GM21390 (cell line): ENCODE measurements around the gene SLC39A1.
A peak's percentile ranks its signal among the peaks of the same experiment; 100 is the strongest.
"Not testable (repeated sequence)": the region's sequence is repeated elsewhere in the genome, so short reads cannot be mapped to it uniquely, and the experiment has no call there.

Experiments used
- ATAC-seq: cut with Tn5 transposase; IDR thresholded peaks from one replicate; pipeline ENCODE4 v1.9.1; 2021; ENCODE audit not compliant: unreplicated experiment

The SLC39A1 gene

GRCh38 chr1:153963030-153963849 is at the start of gene SLC39A1:
SLC39A1 (minus strand) TSS chr1:153963537; CDS start chr1:153962715, 822 bp downstream.
- peak; percentile 43 for ATAC-seq

DNA sequence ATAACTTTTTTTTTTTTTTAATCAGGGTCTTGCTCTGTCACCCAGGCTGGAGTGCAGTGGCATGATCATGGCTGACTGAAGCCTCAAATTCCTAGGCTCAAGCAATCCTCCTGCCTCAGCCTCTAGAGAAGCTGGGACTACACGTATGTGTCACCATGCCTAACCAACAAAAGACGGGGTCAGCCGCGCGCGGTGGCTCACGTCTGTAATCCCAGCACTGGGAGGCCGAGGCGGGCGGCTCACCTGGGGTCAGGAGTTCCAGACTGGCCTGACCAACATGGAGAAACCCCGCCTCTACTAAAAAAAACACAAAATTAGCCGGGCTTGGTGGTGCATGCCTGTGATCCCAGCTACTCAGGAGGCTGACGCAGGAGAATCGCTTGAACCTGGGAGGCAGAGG is 49.2 kb upstream of the SLC39A1 start:
- not testable (repeated sequence) for ATAC-seq

DNA sequence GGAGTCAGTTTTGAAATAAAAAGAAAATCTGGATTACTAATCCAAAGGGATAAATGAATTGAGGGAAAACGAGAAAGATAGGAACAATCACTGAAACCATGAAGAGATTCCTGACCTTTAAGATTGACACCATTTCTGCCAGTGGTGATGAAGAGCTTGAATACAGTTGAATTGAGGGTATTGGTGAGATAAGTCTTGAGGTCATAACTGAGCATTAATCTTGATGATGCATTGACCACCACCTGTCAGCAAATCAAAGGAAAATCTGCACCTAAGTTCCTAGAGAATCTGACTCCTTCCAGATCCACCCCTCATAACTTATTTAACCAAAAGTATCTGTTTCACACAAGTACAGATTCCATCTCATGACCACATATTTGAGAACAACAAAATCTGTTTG is 48.8 kb upstream of the SLC39A1 start:
- no peak for ATAC-seq

DNA sequence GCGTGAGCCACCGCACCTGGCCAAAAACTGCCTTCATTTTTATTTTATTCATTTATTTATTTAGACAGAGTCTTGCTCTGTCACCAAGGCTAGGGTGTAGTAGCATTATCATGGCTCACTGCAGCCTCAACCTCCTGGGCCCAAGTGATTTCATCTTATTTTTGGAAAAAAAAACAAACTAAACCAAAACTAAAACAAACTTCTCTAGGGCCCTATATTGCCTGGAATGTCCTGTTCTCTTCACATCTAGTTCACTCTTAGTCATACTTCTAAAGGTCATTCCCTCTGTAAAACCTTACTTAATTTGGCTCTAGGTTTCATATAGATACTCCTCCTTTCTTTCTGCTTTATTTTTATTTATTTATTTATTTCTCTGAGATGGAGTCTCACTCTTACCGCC is 42.8 kb upstream of the SLC39A1 start:
- ATAC-seq, result no peak

- no peak for ATAC-seq
These were observed 37.1 kb upstream of the SLC39A1 start for GRCh38 chr1:154000420-154000819.

DNA sequence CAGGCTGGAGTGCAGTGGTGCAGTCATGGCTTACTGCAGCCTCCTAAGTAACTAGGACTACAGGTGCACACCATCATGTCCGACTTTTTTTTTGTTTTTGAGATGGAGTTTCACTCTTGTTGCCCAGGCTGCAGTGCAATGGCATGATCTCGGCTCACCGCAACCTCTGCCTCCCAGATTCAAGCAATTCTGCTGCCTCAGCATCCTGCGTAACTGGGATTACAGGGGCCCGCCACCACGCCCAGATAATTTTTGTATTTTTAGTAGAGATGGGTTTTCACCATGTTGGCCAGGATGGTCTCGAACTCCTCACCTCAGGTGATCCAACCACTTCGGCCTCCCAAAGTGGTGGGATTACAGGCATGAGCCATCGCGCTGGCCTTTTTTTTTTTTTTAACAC is 33.5 kb upstream of the SLC39A1 start:
- not testable (repeated sequence) for ATAC-seq

DNA sequence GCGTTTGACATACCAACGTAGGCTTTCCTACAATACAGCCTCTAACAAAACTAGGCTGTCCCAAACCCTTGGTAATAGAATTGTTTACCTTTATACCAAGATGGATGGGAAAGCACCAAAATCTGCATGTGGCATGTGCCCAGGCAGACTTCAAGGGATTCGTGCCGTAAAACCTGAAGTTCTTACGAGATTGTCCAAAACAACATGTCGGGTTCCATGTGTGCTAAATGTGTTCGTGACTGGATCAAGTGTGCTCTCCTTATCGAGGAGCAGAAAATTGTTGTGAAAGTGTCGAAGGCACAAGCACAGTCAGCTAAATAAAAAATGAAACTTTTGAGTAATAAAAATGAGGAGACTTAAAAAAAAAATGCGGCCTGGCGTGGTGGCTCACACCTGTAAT is 32.3 kb upstream of the SLC39A1 start:
- ATAC-seq, result no peak

DNA sequence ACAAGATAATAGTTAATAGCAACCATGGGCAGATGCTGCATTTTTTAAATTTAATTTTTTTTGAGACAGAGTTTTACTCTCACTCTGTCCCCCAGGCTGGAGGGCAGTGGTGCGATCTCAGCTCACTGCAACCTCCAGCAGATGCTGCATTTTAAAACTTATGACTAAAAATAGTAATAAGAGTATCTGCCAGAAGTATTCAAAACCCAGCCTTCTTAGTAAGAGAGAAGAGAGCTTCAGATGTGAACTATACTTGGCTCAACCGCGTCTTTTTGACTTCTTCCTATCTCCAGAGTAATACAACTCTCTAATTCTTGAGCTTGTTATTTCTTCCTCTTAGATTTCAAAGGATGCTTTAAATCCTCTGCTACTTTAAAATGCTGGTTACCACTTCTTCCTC is 31.9 kb upstream of the SLC39A1 start:
- no peak for ATAC-seq

- ATAC-seq, result no peak
These were observed 28.5 kb upstream of the SLC39A1 start for GRCh38 chr1:153991806-153992205.

DNA sequence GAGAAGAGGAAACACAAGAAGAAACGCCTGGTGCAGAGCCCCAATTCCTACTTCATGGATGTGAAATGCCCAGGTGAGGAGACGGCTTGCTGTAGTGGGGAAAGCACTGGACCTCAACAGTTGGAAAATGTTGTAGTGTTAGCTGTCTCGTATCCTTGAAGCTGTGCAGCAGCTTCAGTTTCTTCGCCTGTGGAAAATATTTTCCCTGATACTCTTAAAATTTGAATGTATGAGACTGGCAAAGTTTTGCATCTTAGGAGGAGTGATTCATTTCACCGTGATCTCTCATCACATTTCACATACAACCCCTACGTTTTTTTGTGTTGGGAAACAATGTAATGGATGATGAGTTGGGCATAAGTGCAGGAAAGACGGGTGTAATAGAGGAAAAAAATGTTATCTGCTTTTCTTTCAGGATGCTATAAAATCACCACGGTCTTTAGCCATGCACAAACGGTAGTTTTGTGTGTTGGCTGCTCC is 27.9 kb upstream of the SLC39A1 start:
- ATAC-seq, result no peak

- peak; percentile 75 for ATAC-seq
These were observed 27.3 kb upstream of the SLC39A1 start, which contains the start of gene RPS27 for GRCh38 chr1:153990468-153991150. RPS27 (plus strand) TSS chr1:153990762; CDS start chr1:153990797, 35 bp downstream.

DNA sequence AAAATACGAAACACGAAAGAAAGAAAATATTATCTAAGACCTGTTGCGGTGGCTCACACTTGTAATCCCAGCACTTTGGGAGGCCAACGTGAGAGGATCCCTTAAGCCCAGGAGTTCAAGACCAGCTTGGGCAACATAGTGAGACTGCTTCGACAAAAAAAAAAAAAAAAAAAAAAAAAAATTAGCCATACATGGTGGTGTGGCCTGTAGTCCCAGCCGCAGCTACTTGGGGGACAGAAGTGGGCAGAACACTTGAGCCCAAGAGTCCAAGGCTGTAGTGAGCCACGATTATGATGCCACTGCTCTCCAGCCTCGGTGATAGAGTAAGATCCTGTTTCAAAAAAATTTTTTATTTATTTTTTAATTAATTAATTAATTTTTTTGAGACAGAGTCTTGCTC is 24.3 kb upstream of the SLC39A1 start:
- ATAC-seq, result no peak

GRCh38 chr1:153985941-153986761 is 22.8 kb upstream of the SLC39A1 start, which contains the start of gene RAB13:
RAB13 (minus strand) TSS chr1:153986339; CDS start chr1:153986236, 103 bp downstream.
- ATAC-seq, result no peak

DNA sequence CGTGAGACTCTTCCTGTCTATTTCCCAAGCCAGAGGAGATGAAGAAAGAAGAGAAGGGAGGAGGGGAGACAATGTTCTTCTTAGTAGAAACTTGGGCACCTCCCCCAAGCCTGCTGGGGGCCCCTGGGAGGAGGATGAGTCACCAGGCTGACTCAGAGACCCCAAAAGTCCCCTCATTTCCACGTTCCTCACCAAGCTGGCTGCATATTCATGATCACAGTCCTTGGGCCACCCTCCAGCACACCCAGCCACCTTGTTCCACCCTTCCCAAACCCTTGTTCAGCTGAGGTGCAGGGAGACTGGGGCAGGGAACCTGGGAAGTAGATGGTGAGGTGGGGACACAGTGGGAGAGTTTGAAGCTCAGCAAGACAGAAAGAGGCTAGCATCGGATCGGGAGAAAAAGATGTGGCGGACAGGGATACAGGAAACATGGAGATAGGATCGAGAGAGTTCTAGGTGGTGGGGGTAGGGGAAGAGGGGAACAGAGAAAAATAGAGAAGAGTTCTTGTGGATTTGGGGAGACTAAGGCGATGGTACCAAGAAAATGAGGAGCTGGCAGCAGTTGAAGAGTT is 22.1 kb upstream of the SLC39A1 start:
- no peak for ATAC-seq

GRCh38 chr1:153984123-153984894 is 21.0 kb upstream of the SLC39A1 start:
- no peak for ATAC-seq

GRCh38 chr1:153981735-153982134 is 18.4 kb upstream of the SLC39A1 start:
- ATAC-seq, result not testable (repeated sequence)

GRCh38 chr1:153979091-153979490 is 15.8 kb upstream of the SLC39A1 start:
- ATAC-seq, result not testable (repeated sequence)

GRCh38 chr1:153978274-153978909 is 15.1 kb upstream of the SLC39A1 start:
- no peak for ATAC-seq
